ENCODE results near the gene CMTM8.

The CMTM8 gene

DNA sequence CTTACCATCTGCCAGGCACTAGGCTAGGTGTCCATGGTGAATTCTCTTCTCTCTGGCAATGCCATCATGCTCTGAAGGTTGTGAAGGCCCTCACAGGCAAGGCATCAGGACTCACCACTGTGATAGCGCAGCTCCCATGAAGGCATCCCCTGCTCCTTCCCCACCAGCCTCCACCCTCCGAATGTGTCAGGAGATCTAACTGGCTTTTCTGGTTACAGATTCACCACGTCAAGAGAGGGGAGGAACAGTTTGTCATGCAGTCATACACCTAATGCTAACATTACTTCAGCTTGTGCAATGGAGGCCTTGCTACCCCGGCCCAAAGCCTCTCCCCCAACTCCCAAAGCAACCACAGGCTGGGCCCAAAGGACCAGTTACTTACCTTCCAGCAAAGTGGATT is 8.9 kb upstream of the CMTM8 start:
- no peak for DNase-seq (ENCODE audit: low read depth)

DNA sequence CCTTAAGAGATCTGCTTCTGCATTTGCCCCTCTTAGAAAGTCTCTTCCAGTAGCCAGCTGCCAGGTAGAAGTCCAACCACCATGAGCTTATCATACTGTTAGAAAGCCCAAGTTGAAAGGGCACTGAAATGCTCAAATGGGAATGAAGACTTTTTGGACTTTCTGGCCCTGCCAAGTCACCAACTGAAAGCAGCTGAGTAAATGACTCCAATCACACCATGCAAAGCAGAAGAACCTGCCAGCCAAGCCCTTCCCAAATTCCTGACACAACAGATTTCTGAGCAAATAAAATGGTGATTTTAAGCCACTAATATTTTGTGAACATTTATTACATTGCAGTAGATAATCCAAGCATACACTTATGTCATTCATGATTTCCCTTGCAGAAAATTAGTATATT is 2.1 kb upstream of the CMTM8 start:
- DNase-seq (ENCODE audit: low read depth): no peak

DNA sequence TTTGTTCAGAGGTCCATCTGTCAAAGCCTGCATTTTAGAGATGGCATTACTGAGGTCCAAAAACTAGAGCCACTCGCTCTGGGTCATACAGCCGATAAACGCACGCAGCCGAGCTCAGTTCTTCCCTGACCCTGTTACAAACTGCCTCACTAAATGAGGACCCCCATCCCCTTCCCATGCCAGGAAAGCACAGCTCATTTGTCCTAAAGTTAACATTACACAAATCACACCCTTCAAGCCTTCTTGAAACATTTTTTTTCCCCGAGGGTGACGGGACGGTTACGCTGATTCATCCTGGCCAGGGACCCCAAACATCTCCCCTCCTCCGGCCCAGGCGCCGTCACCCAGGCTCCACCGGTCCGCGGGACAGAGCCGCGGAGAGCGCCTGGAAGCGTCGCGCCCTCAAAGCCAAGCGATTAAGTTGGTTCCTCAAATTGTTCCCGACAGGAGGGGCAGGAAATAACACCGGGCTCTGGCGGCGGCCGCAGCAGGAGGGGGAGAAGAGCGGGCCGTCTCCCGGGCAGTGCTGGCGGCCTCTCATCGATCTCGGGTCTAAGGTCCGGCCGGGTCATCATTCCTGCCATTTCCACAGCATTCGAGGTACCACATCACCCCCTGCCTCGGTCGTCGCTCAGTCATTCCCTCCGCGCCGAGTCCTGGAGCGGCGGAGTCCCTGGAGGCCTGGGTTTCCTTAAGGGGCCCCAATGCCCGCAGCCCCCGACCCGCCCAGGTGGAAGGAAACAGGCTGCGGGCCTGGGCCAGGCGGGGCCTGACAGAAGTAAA is 619 bp upstream of the CMTM8 start:
- no peak for DNase-seq (ENCODE audit: low read depth)

DNA sequence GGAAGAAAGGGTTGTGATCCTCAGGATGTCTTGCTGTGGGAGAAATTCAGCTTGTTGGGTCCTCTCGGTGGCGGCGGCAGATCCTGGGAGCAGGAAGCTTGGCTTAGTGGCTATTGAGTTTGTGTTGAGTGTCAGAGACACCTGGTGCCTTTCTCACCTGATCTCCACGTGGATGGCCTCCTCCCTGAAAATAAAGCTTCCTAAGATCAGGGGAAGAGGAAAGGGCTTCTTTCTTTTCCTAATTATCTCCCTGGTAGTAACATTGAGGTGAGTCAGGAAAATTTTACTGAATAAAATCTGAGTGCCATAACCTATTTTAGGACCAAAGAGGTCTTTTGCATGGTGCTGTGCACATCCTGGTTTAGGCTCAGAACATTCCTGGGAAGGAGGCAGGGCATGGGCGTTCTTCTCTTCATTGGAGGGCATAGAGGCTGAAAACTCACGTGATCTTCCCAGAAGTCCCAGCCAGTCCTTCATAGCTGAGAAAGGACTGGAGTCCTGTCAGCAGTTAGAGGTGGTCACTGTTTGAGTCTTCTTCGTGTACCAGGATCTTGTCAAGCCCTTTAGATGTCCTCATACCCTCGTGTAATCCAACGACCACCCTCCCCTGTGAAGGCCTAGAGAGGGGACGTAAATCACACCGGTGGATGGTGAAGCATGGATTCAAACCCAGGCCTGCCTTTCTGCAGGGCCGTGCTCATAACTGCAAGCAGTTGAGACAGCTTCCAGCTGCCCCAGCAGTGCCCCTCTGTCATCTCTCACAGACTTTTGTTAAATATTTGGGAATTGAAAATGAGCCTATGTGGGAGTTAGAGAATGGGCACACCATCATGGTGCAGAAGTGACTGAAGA is 1.1 kb downstream of the CMTM8 start:
- no peak for DNase-seq (ENCODE audit: low read depth)

DNA sequence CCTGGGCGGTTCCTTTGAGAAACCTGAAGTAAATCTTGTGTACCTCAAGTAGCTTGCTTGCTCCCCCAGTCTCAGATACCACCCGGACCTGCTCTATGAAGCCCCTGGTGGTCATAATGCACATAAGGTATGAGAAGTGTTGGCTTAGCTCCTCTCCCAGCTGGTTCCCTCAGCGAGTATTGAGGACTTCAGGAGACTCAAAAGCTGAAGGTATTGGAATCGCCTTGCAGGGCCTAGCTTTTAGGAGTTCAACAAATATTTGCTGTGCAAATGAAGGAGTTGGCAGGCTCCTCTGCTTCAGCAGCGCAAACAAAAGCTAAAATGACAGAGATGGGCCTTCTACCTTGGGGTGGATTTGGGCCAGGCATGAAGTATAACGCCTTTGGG is 1.7 kb downstream of the CMTM8 start:
- no peak for DNase-seq (ENCODE audit: low read depth)

DNA sequence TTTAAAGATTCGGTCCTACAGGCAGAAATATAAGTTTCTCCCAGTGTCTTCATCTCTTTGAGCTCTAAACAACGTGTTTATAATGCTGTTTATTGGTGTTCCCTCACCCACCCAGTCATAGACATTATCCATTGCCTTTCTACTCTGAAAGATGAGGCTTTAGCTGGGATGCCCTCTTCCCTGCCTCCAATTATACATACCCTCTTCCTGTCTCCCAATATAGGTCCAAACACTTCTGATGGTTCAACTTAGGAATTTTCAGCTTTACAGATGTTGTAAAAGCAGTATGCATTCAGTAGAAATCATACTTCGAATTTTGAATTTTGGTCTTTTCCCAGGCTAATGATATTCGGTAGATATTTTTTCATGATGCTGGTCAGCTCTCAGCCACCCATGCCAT is 2.6 kb downstream of the CMTM8 start:
- DNase-seq (ENCODE audit: low read depth): no peak

DNA sequence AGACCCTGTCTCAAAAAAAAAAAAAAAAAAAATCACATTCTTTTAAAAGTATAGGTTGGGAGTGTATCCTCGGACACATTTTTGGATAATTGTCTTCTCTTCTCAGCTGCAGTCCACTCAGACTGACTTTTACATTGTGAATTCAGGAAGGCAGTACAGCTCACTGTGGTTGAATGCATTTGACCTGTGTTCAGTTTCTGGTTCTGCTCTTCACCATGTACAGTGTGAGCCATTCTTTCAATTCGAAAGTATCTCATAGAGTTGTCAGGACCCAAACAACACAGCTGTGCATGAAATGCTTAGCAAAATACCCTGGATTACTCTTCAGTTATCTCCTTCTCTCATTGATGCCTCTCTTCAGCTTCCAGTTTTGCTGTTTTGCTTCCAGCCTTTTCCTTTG is 5.0 kb downstream of the CMTM8 start:
- no peak for DNase-seq (ENCODE audit: low read depth)

DNA sequence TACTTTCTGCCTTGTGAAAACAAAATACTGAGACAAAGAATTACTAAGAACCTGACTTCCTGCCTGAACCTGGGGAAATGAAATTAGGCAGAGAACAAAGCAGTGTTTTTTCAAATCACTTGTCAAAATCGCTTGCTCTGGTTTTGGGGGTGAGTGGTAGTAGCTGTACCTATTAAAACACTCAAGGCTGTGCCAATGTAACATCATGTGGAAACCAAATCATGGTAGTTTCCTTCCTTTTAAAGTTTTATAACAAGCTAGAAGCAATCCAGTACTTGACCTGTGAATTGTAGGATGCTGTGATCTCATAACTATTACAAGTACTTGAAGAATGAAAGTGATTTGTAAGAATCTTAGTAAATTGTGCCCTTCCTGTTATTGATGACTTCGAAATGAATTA is 6.7 kb downstream of the CMTM8 start:
- DNase-seq (ENCODE audit: low read depth): no peak

DNA sequence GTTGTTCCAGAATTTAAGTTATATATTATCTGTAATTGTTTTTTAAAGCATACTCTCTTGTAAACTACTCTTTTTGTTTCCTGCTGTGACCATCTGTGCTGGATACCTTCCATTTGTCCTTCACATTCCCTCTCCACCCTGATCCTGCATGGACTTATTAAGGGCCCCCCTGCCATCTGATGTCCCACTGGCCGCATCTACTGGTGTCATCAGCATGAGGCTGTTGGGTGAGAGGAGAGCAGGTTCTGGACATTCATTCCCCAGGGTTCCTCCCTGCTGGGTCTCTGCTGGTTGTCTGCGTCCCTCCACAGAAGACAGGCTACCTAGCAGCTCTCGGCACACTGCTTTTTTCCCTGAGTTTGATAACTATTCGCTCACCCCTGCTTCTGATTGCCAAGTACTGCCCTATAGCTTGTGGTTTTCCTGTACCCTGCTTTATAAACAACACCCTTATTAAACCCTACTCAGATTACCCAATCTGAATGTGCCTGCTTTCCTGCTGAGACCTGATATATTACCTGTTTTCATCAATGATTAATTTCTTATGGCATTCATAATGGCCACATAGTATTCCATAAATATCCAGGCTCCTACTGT is 7.7 kb downstream of the CMTM8 start:
- no peak for DNase-seq (ENCODE audit: low read depth)

DNA sequence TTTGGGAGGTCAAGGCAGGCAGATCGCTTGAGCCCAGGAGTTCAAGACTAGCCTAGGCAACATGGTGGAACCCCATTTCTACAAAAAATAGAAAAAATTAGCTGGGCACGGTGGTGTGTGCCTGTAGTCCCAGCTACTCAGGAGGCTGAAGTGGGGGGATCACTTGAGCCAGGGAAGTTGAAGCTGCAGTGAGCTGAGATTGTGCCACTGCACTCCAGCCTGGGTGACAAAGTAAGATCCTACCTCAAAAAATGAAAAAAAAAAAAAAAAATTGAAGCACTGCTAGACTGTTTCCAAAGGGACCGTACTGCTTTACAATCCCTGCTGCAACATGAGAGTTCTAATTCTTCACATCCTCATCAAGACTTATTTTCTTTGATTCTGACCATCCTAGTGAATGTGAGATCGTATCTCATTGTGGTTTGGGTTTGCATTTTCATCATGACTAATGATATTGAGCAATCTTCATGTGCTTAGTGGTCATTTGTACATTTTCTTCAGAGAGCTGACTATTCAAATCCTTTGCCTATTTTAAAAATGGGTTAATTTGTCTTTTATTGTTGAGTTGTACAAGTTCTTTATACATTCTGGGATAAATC is 10.8 kb downstream of the CMTM8 start:
- DNase-seq (ENCODE audit: low read depth): peak; percentile 92

DNA sequence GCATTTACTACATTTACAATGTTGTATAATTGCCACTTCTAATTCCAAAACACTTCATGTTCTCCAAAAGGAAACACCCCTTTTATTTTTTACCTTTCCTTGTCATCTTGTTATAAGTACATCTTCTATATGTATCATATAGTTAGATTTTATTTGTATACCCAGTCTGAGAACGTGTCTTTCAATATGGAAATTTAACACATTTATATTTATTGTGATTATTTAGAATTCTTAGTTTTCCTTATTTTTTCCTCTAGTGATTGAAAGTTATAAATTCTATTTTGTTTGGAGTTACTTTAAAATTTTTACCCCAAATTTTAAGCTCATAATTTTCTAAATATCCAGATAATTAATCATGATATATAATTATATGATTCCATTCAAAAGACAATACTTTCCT is 15.8 kb downstream of the CMTM8 start:
- no peak for DNase-seq (ENCODE audit: low read depth)

DNA sequence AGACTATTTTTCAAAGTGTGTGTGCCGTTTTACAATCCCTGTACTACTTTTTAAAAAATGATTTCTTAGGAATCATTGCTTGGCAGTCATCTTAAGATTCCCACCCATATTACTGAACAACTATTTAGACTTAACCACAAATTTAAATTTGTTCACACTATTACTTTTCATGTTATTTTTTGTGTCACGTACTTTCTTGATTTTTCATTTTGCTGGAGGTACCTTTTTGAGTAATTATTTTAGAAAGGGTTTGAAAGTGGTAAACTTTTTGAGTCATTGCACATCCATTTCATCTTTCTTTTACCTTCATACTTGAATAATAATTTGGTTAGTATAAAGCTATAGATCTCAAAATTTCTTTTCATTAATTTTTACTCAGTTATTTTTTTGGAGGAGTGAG is 16.9 kb downstream of the CMTM8 start:
- no peak for DNase-seq (ENCODE audit: low read depth)

DNA sequence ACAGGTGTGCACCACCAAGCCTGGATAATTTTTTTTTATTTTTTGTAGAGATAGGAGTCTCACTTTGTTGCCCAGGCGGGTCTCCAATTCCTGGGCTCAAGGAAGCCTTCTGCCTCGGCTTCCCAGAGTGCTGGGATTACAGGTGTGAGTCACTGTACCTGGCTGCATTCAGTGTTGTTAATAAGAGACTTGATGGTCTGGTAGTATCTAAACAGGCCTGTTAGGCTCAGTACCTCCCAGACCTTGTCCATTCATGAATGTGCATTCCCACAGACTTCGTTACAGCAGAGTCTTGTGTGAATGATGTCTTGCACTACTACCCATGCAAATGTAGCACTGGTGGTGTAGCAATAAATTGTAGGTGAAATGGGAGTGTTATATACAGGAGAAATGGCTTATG is 17.7 kb downstream of the CMTM8 start:
- DNase-seq (ENCODE audit: low read depth): no peak

DNA sequence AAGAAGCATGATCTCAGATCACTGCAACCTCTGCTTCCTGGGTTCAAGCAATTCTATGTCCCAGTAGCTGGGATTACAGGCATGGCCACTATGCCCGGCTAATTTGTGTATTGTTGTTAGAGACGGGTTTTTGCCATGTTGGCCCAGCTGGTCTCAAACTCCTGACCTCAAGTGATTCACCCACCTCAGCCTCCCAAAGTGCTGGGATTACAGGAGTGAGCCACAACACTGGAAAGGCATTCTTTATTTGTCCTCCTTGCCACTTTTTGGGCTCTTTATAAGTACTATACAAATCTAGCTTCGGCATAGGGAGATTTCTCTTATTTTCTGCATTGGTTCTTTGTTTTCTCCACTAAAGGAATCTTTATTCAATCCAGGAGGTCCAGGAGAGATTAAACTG is 18.6 kb downstream of the CMTM8 start:
- no peak for DNase-seq (ENCODE audit: low read depth)

DNA sequence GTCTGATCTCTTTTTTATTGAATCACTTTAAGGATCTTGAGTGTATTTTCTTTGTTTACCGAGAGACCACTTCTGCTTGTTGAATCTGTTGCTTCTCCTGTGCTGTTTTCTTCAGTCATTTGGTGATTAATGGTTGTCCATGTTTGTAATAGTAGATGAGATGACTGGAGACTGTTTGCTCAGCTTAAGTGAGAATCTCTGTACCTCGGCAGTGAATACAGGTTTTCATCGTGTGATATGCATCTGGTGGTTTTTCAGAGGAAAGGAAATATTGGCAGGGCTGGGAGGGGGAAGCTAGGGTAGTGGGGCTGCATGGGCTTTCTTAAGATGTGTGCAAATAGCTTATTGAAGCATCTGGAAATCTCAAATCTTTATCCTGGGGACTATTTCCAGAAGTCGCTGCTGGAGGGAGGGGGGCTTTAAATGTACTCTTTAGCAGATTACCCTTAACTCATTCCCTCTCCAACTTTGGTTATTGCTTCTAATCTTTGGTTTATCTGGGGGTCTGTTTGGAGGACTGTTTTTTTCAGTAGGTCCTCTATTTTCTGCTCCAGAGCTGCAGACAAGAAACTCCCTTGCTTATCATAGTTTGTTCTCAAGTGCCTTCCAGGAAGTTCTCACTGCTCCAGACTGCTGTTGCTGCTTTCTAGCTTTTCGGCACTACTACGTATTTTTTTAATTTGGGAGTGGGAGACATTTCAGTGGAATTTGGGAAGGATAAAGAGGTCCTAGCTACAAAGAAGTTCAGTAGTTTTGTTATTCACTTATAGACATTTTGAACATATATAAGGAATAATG is 19.4 kb downstream of the CMTM8 start:
- no peak for DNase-seq (ENCODE audit: low read depth)

DNA sequence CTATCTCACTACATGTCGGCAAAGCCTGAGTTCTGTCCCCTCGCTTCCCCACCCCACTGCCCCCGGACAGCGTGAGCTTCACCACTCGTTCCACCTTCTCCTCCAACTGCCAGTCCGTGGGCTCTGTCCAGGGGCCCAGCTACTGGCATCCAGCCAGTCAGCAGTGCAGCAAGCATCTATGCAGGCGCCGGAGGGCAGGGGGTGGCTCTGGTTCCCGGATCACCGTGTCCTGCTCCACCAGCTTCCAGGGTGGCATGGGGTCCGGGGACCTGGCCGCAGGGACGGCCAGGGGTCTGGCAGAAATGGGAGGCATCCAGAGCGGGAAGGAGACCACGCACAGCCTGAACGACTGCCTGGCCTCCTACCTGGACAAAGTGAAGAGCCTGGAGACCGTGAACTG is 20.4 kb downstream of the CMTM8 start:
- DNase-seq (ENCODE audit: low read depth): no peak

DNA sequence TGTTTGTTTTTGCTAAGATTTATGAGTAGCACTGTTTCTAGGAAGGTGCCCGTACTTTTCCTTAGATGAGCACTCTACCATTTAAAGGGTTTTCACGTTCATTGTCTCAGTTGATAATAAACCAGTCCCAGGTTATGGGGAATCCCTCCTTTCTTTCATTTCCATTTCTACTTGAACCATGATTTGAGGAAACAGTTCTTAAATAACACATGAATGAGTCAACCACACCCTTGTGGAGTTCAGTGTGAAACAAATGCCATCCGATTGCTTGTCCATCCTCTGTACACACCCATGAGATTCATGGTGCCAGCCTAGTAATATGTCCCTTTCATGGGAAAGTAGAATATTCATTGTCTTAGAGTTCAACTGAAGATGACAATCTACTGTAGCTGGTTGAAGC is 23.1 kb downstream of the CMTM8 start:
- no peak for DNase-seq (ENCODE audit: low read depth)

DNA sequence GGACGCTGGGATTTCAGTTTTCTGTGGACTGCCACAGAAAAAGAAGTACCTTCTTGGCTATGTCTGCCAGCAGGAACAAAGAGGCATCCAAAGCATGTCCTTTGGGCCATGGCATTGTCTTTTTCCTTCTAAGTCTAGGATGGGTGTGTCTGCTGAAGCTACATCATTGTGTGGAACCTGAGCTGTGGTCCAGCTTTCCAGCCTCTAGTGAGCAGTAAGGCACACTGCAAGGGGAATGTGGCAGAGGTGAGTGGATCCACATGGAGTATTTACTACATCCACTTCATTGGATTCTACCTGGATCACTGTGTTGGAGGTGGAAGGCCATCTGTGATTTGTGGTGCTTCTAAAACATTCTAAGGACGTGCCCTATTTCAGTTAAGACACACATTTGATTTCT is 23.7 kb downstream of the CMTM8 start:
- no peak for DNase-seq (ENCODE audit: low read depth)

DNA sequence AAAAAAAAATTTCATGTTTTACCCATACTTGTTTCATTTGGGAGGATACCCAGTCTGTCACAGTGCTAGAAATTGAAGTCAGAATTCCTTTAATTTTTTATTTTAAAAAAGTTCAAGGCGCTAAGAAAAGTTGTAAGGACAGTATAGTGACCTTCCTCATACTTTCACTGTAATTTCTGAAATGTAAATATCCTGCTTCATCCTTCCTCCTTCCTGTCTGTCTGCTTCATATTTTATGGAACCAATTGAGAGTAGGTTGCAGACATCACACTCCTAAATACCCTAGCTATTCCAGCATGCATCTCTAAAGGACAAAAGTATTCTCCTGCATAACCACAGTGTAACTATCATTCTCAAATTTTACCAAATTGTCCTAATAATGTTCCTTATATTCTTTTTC is 35.8 kb downstream of the CMTM8 start:
- DNase-seq (ENCODE audit: low read depth): no peak

DNA sequence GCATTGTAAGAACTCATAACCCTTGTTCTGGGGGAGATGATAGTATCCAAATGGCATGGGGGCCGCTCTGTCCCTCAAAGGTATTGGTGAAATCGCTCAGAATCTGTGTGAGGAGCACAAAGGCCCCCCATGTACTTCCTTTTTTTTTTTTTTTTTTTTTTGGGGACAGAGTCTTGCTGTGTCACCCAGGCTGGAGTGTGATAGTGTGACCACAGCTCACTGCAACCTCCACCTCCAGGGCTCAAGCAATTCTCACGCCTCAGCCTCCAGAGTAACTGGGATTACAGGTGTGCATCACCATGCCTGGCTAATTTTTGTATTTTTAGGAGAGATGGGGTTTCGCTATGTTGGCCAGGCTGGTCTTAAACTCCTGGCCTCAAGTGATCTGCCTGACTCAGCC is 37.0 kb downstream of the CMTM8 start:
- no peak for DNase-seq (ENCODE audit: low read depth)

DNA sequence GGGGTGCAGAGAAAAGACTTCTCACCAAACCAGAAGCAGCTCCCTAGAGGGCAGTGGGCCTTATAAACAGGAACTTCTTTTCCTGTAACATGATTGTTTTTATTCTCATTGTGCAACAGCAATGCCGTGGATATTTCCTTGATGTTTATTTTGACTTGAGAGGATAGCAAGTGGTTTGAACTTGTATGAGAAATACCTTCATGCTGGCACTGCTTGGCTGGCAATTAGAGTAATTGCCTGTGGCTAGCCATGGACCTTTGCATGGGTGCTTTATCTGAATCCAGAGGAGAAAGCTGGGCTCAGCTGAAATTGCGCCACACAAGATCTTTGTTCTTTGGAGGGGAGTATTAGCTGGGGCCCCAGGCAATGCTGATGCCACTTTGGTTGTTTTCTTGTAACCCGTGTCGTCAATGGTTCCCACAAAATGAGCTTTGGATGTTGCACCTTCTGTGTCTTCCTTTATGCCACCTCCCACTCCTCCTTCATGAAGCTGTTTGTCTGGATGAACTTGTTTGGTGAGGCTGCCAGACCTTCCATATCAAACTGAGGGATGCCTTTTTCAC is 37.9 kb downstream of the CMTM8 start:
- DNase-seq (ENCODE audit: low read depth): peak; percentile 19

DNA sequence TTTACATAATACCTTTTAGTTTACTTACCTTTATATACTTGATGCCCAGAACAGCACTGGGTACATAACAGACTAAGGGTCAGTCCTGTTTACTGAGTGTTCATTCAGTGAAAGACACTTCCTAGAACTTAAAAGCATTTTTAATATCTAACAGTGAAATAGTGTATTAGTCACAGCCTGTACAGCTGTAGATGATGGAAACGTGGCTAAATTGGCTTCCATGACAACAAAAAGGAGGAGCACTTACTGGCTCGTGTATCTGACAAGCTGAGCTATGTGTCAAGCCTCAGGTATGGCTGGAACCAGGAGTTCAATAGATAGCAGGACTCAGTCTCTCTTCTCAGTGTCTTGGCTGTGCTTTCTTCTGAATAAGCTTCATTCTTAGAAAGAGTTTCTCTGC is 40.2 kb downstream of the CMTM8 start:
- DNase-seq (ENCODE audit: low read depth): peak; percentile 56

All from stromal cell of bone marrow (primary cell).